Measurements from ENCODE around the gene ZNF683. TPM values are rescaled to one million over a fixed set of nuclear protein-coding genes. Genes with fewer than 3 reads are reported as not detected.
"Not testable (repeated sequence)": the region's sequence is repeated elsewhere in the genome, so short reads cannot be mapped to it uniquely, and the experiment has no call there.

Gene ZNF683
- total RNA-seq, 1 donor from 2014 or later = not detected

- no peak for DNase-seq (ENCODE audit: low read depth)
Measured at GRCh38 chr1:26337206-26337535, 35.4 kb downstream of the ZNF683 start.

- DNase-seq (ENCODE audit: low read depth) = no peak
Measured at GRCh38 chr1:26336477-26337205, 35.9 kb downstream of the ZNF683 start.

GRCh38 chr1:26335774-26336476 is 36.6 kb downstream of the ZNF683 start:
- DNase-seq (ENCODE audit: low read depth) = no peak

- not testable (repeated sequence) for DNase-seq (ENCODE audit: low read depth)
Measured at GRCh38 chr1:26333312-26333711, 39.2 kb downstream of the ZNF683 start.

GRCh38 chr1:26330276-26330675 is 42.3 kb downstream of the ZNF683 start:
- DNase-seq (ENCODE audit: low read depth) = no peak

GRCh38 chr1:26329380-26329779 is 43.2 kb downstream of the ZNF683 start:
- not testable (repeated sequence) for DNase-seq (ENCODE audit: low read depth)

GRCh38 chr1:26328597-26328996 is 44.0 kb downstream of the ZNF683 start:
- no peak for DNase-seq (ENCODE audit: low read depth)

GRCh38 chr1:26327956-26328362 is 44.6 kb downstream of the ZNF683 start:
- no peak for DNase-seq (ENCODE audit: low read depth)

- no peak for DNase-seq (ENCODE audit: low read depth)
Measured at GRCh38 chr1:26324550-26324949, 48.0 kb downstream of the ZNF683 start.

GRCh38 chr1:26323382-26323781 is 49.2 kb downstream of the ZNF683 start:
- DNase-seq (ENCODE audit: low read depth) = no peak

GRCh38 chr1:26322042-26322331 is 50.6 kb downstream of the ZNF683 start:
- no peak for DNase-seq (ENCODE audit: low read depth)

- peak; percentile 90 for DNase-seq (ENCODE audit: low read depth)
Measured at GRCh38 chr1:26321315-26322041, 51.1 kb downstream of the ZNF683 start.

- DNase-seq (ENCODE audit: low read depth) = no peak
Measured at GRCh38 chr1:26320896-26321295, 51.7 kb downstream of the ZNF683 start.

GRCh38 chr1:26318338-26319064 is 54.0 kb downstream of the ZNF683 start:
- DNase-seq (ENCODE audit: low read depth) = no peak

GRCh38 chr1:26317612-26318337 is 54.8 kb downstream of the ZNF683 start, which contains the start of gene CD52:
TSS of gene CD52 (plus strand) at chr1:26317958. CDS start at chr1:26318018, 60 bp downstream.
- no peak for DNase-seq (ENCODE audit: low read depth)

- no peak for DNase-seq (ENCODE audit: low read depth)
Measured at GRCh38 chr1:26317146-26317545, 55.4 kb downstream of the ZNF683 start.

GRCh38 chr1:26315874-26316850 is 56.4 kb downstream of the ZNF683 start:
- no peak for DNase-seq (ENCODE audit: low read depth)

- no peak for DNase-seq (ENCODE audit: low read depth)
Measured at GRCh38 chr1:26314501-26314900, 58.0 kb downstream of the ZNF683 start.

Data from myocyte (in vitro differentiated cells).